ENCODE measurements around the gene METTL16.
"Not testable (repeated sequence)": the region's sequence is repeated elsewhere in the genome, so short reads cannot be mapped to it uniquely, and the experiment has no call there.

METTL16 gene

DNA sequence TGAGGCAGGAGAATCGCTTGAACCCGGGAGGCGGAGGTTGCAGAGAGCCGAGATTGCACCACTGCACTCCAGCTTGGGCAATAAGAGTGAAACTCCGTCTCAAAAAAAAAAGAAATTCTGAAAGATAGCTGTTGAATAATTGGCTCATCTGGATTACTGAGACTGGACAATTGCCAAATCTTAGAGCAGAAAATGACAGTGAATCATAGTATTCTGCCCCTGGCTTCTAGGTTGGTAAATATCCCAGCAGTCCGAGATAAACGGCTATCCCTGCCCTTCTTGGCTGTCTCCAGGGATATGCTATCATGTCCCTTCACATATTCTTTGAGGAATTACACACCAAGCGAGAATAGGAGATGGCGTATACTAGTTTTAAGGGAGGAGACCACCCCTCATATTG, 35.5 kb upstream of the METTL16 start:
- TF ChIP-seq, protein P1, sequence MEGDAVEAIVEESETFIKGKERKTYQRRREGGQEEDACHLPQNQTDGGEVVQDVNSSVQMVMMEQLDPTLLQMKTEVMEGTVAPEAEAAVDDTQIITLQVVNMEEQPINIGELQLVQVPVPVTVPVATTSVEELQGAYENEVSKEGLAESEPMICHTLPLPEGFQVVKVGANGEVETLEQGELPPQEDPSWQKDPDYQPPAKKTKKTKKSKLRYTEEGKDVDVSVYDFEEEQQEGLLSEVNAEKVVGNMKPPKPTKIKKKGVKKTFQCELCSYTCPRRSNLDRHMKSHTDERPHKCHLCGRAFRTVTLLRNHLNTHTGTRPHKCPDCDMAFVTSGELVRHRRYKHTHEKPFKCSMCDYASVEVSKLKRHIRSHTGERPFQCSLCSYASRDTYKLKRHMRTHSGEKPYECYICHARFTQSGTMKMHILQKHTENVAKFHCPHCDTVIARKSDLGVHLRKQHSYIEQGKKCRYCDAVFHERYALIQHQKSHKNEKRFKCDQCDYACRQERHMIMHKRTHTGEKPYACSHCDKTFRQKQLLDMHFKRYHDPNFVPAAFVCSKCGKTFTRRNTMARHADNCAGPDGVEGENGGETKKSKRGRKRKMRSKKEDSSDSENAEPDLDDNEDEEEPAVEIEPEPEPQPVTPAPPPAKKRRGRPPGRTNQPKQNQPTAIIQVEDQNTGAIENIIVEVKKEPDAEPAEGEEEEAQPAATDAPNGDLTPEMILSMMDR (conservative IDR thresholded peaks at IDR 0.05; ENCODE audit: low read length), result no peak
- no peak overlapping the region for H3K4me3 ChIP-seq (ENCODE audit: low read length)

DNA sequence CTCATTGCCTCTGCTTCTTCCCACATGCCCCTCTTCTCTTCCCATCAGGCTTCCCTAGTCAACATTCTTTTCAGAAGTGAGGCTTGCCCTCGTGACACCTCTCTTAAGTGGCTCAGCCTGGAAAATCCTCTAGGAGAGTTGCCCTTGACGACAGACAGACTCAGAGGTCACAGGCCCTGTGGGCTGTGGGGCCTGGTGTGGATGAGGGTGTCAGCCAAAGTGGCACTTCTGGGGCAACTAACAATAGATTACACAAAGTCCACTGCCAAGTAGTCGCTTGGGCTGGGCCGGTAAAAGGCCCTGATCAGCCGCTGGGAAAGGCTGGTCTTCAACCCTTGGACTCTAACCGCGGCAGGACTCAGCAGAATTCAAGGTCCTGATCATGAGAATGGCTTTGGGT, 33.7 kb upstream of the METTL16 start:
- H3K4me3 ChIP-seq (ENCODE audit: low read length), result no peak overlapping the region
- TF ChIP-seq, protein P1 (conservative IDR thresholded peaks at IDR 0.05; ENCODE audit: low read length), result no peak
- DNase-seq (ENCODE audit: low read depth), result no peak

More for the DNA sequence above, 35.5 kb upstream of the METTL16 start:
- peak; percentile 11 for DNase-seq (ENCODE audit: low read depth)

- DNase-seq (ENCODE audit: low read depth), result no peak
- no peak overlapping the region for H3K4me3 ChIP-seq (ENCODE audit: low read length)
- TF ChIP-seq, protein P1 (conservative IDR thresholded peaks at IDR 0.05; ENCODE audit: low read length), result no peak
These were observed 30.8 kb upstream of the METTL16 start for GRCh38 chr17:2542456-2542855.

DNA sequence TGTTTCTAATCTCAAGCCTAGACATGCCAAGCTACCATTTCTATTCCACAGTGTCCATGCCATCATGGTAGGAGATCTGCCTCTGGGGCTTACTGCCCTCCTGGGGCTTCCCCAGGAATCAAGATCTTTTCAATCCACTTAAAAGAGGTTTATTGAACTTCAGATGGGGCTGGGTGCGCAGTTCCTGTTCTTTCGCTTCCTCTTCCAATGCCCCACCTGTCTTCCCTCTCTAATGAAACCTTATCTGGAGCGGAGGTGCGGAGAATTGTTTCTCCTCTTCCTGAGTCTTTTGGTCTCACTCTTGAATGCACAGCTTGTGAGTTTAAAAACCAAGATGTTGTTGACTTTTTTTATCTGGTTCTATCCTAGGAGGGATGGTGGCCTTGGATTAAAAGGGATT, 30.4 kb upstream of the METTL16 start:
- TF ChIP-seq, protein P1 (conservative IDR thresholded peaks at IDR 0.05; ENCODE audit: low read length), result no peak
- no peak for DNase-seq (ENCODE audit: low read depth)
- H3K4me3 ChIP-seq (ENCODE audit: low read length), result no peak overlapping the region

GRCh38 chr17:2537579-2537978, 25.9 kb upstream of the METTL16 start:
- H3K4me3 ChIP-seq (ENCODE audit: low read length); DNase-seq (ENCODE audit: low read depth): not testable (repeated sequence)

GRCh38 chr17:2532146-2532720, 20.5 kb upstream of the METTL16 start:
- DNase-seq (ENCODE audit: low read depth), result no peak
- TF ChIP-seq, protein P1 (conservative IDR thresholded peaks at IDR 0.05; ENCODE audit: low read length), result no peak

DNA sequence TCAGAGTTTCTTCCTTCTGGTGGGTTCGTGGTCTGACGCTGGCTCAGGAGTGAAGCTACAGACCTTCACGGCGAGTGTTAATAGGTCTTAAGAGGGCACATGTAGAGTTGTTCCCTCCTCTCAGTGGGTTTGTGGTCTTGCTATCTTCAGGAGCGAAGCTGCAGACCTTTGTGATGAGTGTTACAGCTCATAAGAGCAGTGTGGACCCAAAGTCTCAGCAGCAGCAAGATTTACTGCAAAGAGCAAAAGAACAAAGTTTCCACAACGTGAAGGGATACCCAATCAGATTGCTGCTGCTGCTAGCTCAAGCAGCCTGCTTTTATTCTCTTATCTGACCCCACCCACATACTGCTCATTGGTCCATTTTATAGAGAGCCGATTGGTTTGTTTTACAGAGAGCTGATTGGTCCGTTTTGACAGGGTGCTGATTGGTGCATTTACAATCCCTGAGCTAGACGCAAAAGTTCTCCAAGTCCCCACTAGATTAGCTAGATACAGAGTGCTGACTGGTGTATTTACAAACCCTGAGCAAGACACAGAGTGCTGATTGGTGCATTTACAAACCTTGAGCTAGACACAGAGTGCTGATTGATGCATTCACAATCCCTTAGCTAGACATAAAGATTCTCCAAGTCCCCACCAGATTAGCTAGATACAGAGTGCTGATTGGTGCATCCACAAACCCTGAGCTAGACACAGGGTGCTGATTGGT, 19.7 kb upstream of the METTL16 start:
- H3K4me3 ChIP-seq (ENCODE audit: low read length), result not testable (repeated sequence)

More at GRCh38 chr17:2532146-2532720, 20.5 kb upstream of the METTL16 start:
- H3K4me3 ChIP-seq (ENCODE audit: low read length), result no peak overlapping the region

DNA sequence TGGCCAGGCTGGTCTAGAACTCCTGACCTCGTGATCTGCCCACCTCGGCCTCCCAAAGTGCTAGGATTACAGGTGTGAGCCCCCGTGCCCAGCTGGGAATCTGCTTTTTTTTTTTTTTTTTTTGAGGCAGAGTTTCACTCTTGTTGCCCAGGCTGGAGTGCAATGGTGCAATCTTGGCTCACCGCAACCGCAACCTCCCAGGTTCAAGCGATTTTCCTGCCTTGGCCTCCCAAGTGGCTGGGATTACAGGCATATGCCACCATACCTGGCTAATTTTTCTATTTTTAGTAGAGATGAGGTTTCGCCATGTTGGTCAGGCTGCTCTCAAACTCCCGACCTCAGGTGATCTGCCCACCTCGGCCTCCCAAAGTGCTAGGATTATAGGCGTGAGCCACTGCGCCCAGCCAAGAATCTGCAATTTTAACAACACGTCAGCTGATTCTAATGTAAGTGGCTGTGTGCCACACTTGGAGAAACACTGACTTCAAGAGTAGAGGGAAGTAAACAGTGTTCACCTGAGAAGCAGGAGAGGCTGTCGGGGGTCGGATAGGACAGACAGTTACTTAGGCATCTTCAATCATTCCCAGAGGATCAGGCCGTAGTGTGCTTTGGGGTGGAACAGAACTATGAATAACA, 10.2 kb upstream of the METTL16 start:
- DNase-seq (ENCODE audit: low read depth); H3K4me3 ChIP-seq (ENCODE audit: low read length): not testable (repeated sequence)

More for the DNA sequence above, 19.7 kb upstream of the METTL16 start:
- not testable (repeated sequence) for DNase-seq (ENCODE audit: low read depth)
